Subcutaneous adipose tissue (tissue), 4 donors: ENCODE measurements around the gene TEX13D. TPM values are rescaled to one million over a fixed set of nuclear protein-coding genes. Genes with fewer than 3 reads are reported as not detected.

Source experiments
- CTCF ChIP-seq: fragments of 450-650 bp; IDR thresholded peaks from one replicate; pipeline ENCODE4 v1.5.1; 2016; ENCODE audit warnings: low read depth, mild to moderate bottlenecking, control low read depth, antibody characterized with exemption, moderate library complexity
- total RNA-seq, 4 donors: library from RNA; depleted of rRNA; stranded (reverse); fragments of >200 nt; gene quantifications; one replicate each; pipeline ENCODE4 v1.1.0, GENCODE V29; 2016

Gene TEX13D
- total RNA-seq, 4 donors from 2014 or later = not detected

GRCh38 chrX:124344246-124344645 lies 11.8 kb downstream of the TEX13D start:
- TF ChIP-seq CTCF = no peak

- no peak for TF ChIP-seq CTCF
Measured at GRCh38 chrX:124346117-124346876, 13.8 kb downstream of the TEX13D start, which contains the start of gene SH2D1A. SH2D1A (plus strand) TSS chrX:124346563; CDS start chrX:124346643, 80 bp downstream.

GRCh38 chrX:124346877-124347241 lies 14.4 kb downstream of the TEX13D start:
- no peak for TF ChIP-seq CTCF

- TF ChIP-seq CTCF = no peak
Measured at GRCh38 chrX:124347242-124347641, 14.8 kb downstream of the TEX13D start.

- TF ChIP-seq CTCF = no peak
Measured at GRCh38 chrX:124348182-124348581, 15.7 kb downstream of the TEX13D start.

- no peak for TF ChIP-seq CTCF
Measured at GRCh38 chrX:124348885-124349453, 16.5 kb downstream of the TEX13D start.

- TF ChIP-seq CTCF = no peak
Measured at GRCh38 chrX:124354648-124355047, 22.2 kb downstream of the TEX13D start.
